GM23248 (cell line): ENCODE results near the gene HES3.

Source experiments
- EZH2 ChIP-seq: fragments of 200-600 bp; sonication (generic); IDR thresholded peaks from 2 replicates; pipeline ENCODE4 v1.6.1; 2018; ENCODE audit warnings: antibody characterized with exemption, mild to moderate bottlenecking; ENCODE audit not compliant: insufficient read depth, poor library complexity, severe bottlenecking
- EZH2phosphoT487 ChIP-seq: fragments of 200-600 bp; sonication (generic); IDR thresholded peaks from 2 replicates; pipeline ENCODE4 v1.6.1; 2018; ENCODE audit warnings: antibody characterized with exemption, moderate library complexity, mild to moderate bottlenecking, low read depth; ENCODE audit not compliant: insufficient read depth

DNA sequence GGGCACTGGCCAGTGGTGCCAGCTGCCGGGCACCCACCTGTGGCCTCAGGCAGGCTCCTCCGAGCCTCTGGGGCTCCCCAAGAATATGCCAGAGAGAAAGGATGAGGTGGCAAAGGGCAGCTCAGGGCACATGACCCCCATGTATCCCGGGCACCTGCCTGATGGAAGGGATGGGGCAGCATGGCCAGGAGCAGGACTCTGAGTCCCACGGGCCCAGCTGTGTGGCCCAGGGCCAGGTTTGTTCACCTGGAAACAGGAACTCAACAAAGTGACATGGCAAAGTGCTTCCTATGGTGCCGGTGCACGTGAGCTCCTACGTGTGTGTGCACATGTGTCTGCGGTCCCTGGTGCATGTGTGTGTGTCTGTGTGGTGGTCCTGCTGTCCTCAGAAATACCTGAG lies 26.4 kb downstream of the HES3 start:
- TF ChIP-seq EZH2 (no peak), EZH2phosphoT487 (no peak)
